H1 (cell line): Measurements from ENCODE around the gene C1orf210. TPM values are rescaled to one million over a fixed set of nuclear protein-coding genes. Genes with fewer than 3 reads are reported as not detected.

ENCODE experiments used
- CTCF ChIA-PET: fragments of 300-600 bp; sonication (Branson Sonifier 250); formaldehyde crosslinking; loops from one replicate; lab custom pipeline; 2021; ENCODE audit not compliant: partially characterized antibody; lab: Charles Lee
- POLR2A ChIA-PET: fragments of 300-600 bp; sonication (Branson Sonifier 250); formaldehyde crosslinking; loops from one replicate; lab custom pipeline; 2021; ENCODE audit warnings: inconsistent platforms; ENCODE audit not compliant: partially characterized antibody; lab: Charles Lee
- DNase-seq, 2 experiments: peaks; one replicate each; pipeline versions ENCODE4 v3.0.0 to v3.0.0-alpha.2; 2010 to 2022; ENCODE audit warnings: low spot score in 2 of 2, low read depth in 1 of 2, mixed read lengths in 1 of 2
- FAIRE-seq: peaks from 2 replicates; lab custom pipeline; 2011; peaks lifted over from hg19 to GRCh38; lab: Jason Lieb, UNC
- H2AFZ ChIP-seq: 2 replicates; pipeline ENCODE4 v1.8.1; 2012; ENCODE audit warnings: low read length, inconsistent platforms
- H2AK5ac ChIP-seq: 2 replicates; pipeline ENCODE4 v1.6.1; 2013; ENCODE audit warnings: low read depth, low read length
- H2BK120ac ChIP-seq: replicated peaks from 2 replicates; pipeline ENCODE3; 2013; ENCODE audit warnings: low read depth, low read length, inconsistent platforms
- H2BK12ac ChIP-seq: 2 replicates; pipeline ENCODE4 v1.6.1; 2013; ENCODE audit warnings: low read depth, low read length
- H2BK15ac ChIP-seq: 2 replicates; pipeline ENCODE4 v1.6.1; 2013; ENCODE audit warnings: low read length
- H2BK20ac ChIP-seq: 2 replicates; pipeline ENCODE4 v1.6.1; 2013; ENCODE audit warnings: low read length
- H2BK5ac ChIP-seq: 2 replicates; pipeline ENCODE4 v1.6.1; 2013; ENCODE audit warnings: low read depth, low read length
- H3K14ac ChIP-seq: 2 replicates; pipeline ENCODE4 v1.6.1; 2013; ENCODE audit warnings: inconsistent platforms; ENCODE audit not compliant: insufficient read length
- H3K18ac ChIP-seq: 2 replicates; pipeline ENCODE4 v1.6.1; 2013; ENCODE audit warnings: low read length; ENCODE audit errors: extremely low read depth
- H3K23ac ChIP-seq: 2 replicates; pipeline ENCODE4 v1.6.1; 2013; ENCODE audit warnings: inconsistent platforms; ENCODE audit not compliant: insufficient read length
- H3K23me2 ChIP-seq: 2 replicates; pipeline ENCODE4 v1.6.1; 2013; ENCODE audit warnings: low read depth, low read length
- H3K27ac ChIP-seq: 2 replicates; pipeline ENCODE4 v1.6.1; 2011; ENCODE audit warnings: low read depth, low read length, inconsistent platforms
- H3K27me3 ChIP-seq, 4 experiments: replicated peaks in 1 of 4; 1 replicate in 1 of 4; 2 replicates in 3 of 4; pipeline versions ENCODE4 v1.6.1 to v1.8.1; 2011 to 2013; ENCODE audit warnings: low read length in 3 of 4, mild to moderate bottlenecking in 3 of 4, inconsistent platforms in 2 of 4, mixed read lengths in 2 of 4, moderate library complexity in 1 of 4; ENCODE audit not compliant: control insufficient read depth in 3 of 4, insufficient read depth in 3 of 4; ENCODE audit errors: extremely low read depth in 1 of 4
- H3K36me3 ChIP-seq, 4 experiments: 2 replicates each; pipeline versions ENCODE4 v1.6.1 to v1.8.1; 2011 to 2013; ENCODE audit warnings: mild to moderate bottlenecking in 4 of 4, low read length in 3 of 4, moderate library complexity in 2 of 4, control low read depth in 1 of 4, inconsistent platforms in 1 of 4; ENCODE audit not compliant: insufficient read depth in 4 of 4, control insufficient read depth in 2 of 4
- H3K4ac ChIP-seq: replicated peaks from 2 replicates; pipeline ENCODE3; 2013; ENCODE audit warnings: low read length, low read depth, mixed read lengths, inconsistent platforms; ENCODE audit not compliant: insufficient read length
- H3K4me1 ChIP-seq, 4 experiments: replicated peaks in 1 of 4; 1 replicate in 1 of 4; 2 replicates in 3 of 4; pipeline versions ENCODE4 v1.6.1 to v1.8.1; 2011 to 2013; ENCODE audit warnings: low read length in 3 of 4, inconsistent platforms in 2 of 4, mixed read lengths in 1 of 4; ENCODE audit not compliant: insufficient read depth in 4 of 4, control insufficient read depth in 3 of 4
- H3K4me2 ChIP-seq, 2 experiments: 2 replicates each; pipeline versions ENCODE4 v1.6.1 to v1.8.1; 2011 to 2013; ENCODE audit warnings: low read depth in 2 of 2, low read length in 2 of 2, control low read depth in 1 of 2, inconsistent platforms in 1 of 2, mild to moderate bottlenecking in 1 of 2; ENCODE audit not compliant: insufficient read depth in 1 of 2
- H3K4me3 ChIP-seq, 4 experiments: fragments of 200-600, 300-600 bp in 1 of 4; sonication (generic), shearing (Covaris generic), sonication (Bioruptor Twin) in 1 of 4; 2 replicates each; pipeline versions ENCODE4 v1.5.1 to v1.8.1; 2011 to 2016; ENCODE audit warnings: low read length in 4 of 4, low read depth in 3 of 4, control low read depth in 2 of 4, inconsistent platforms in 2 of 4, mild to moderate bottlenecking in 2 of 4, mixed read lengths in 1 of 4, moderate library complexity in 1 of 4; ENCODE audit not compliant: insufficient read depth in 2 of 4; ENCODE audit errors: extremely low read depth in 1 of 4
- H3K56ac ChIP-seq: replicated peaks from 2 replicates; pipeline ENCODE3; 2013; ENCODE audit warnings: low read depth, mild to moderate bottlenecking, mixed read lengths, low read length, inconsistent platforms; ENCODE audit not compliant: insufficient read length
- H3K79me1 ChIP-seq: 2 replicates; pipeline ENCODE4 v1.6.1; 2013; ENCODE audit warnings: low read depth, low read length, control low read depth
- H3K79me2 ChIP-seq, 2 experiments: 2 replicates each; pipeline versions ENCODE4 v1.6.1 to v1.8.1; 2012 to 2013; ENCODE audit warnings: low read length in 2 of 2, mild to moderate bottlenecking in 2 of 2, inconsistent platforms in 1 of 2; ENCODE audit not compliant: insufficient read depth in 2 of 2, control insufficient read depth in 1 of 2
- H3K9ac ChIP-seq, 4 experiments: replicated peaks in 1 of 4; 1 replicate in 1 of 4; 2 replicates in 3 of 4; pipeline versions ENCODE4 v1.6.1 to v1.8.1; 2011 to 2013; ENCODE audit warnings: low read depth in 3 of 4, low read length in 3 of 4, control low read depth in 2 of 4, mild to moderate bottlenecking in 2 of 4, moderate library complexity in 2 of 4, inconsistent platforms in 1 of 4; ENCODE audit errors: extremely low read depth in 1 of 4
- H3K9me3 ChIP-seq, 2 experiments: 2 replicates each; pipeline versions ENCODE4 v1.6.1 to v1.8.1; 2012 to 2013; ENCODE audit warnings: mild to moderate bottlenecking in 2 of 2, moderate library complexity in 2 of 2, control low read depth in 1 of 2, inconsistent platforms in 1 of 2, low read depth in 1 of 2, low read length in 1 of 2, mixed read lengths in 1 of 2; ENCODE audit not compliant: insufficient read depth in 2 of 2
- H4K20me1 ChIP-seq, 2 experiments: replicated peaks in 1 of 2; 2 replicates each; pipeline versions ENCODE3 to v1.8.1; 2011 to 2013; ENCODE audit warnings: inconsistent platforms in 2 of 2, low read length in 2 of 2, mild to moderate bottlenecking in 1 of 2; ENCODE audit not compliant: insufficient read depth in 2 of 2, control insufficient read depth in 1 of 2
- H4K5ac ChIP-seq: 2 replicates; pipeline ENCODE4 v1.6.1; 2013; ENCODE audit warnings: low read length, low read depth, mixed read lengths, inconsistent platforms; ENCODE audit not compliant: insufficient read length
- H4K8ac ChIP-seq: 2 replicates; pipeline ENCODE4 v1.8.0; 2013; ENCODE audit warnings: mild to moderate bottlenecking, moderate library complexity, low read length, inconsistent platforms; ENCODE audit not compliant: insufficient read depth; ENCODE audit errors: extremely low read depth
- H4K91ac ChIP-seq: replicated peaks from 2 replicates; pipeline ENCODE3; 2013; ENCODE audit warnings: low read length, mixed read lengths, inconsistent platforms; ENCODE audit not compliant: insufficient read length
- BRCA1 ChIP-seq: IDR thresholded peaks from 2 replicates; pipeline ENCODE4 v1.6.1; 2012; ENCODE audit warnings: low read depth, low read length, improper control_type of control experiment
- CBX8 ChIP-seq: fragments of 300-800, 300-1000 bp; sonication (generic); IDR thresholded peaks from 2 replicates; pipeline ENCODE4 v1.7.1; 2016; ENCODE audit warnings: low read depth, low read length, borderline replicate concordance
- EP300 ChIP-seq, 2 experiments: IDR thresholded peaks; 1 replicate in 1 of 2; 2 replicates in 1 of 2; pipeline ENCODE4 v1.6.1; 2011 to 2012; ENCODE audit warnings: low read depth in 2 of 2, low read length in 2 of 2, mild to moderate bottlenecking in 2 of 2, borderline replicate concordance in 1 of 2, inconsistent platforms in 1 of 2, moderate library complexity in 1 of 2
- POLR2A ChIP-seq, 2 experiments: IDR thresholded peaks; 1 replicate in 1 of 2; 2 replicates in 1 of 2; pipeline ENCODE4 v1.6.1; 2011; ENCODE audit warnings: low read depth in 2 of 2, low read length in 2 of 2, mild to moderate bottlenecking in 2 of 2; ENCODE audit errors: control extremely low read depth in 1 of 2
- SP2 ChIP-seq: IDR thresholded peaks from 2 replicates; pipeline ENCODE4 v1.6.1; 2012; ENCODE audit warnings: mild to moderate bottlenecking, low read length, inconsistent platforms
- SRF ChIP-seq: IDR thresholded peaks from 2 replicates; pipeline ENCODE4 v1.6.1; 2011; ENCODE audit warnings: mild to moderate bottlenecking, low read depth, low read length, moderate library complexity
- TEAD4 ChIP-seq: IDR thresholded peaks from 2 replicates; pipeline ENCODE4 v1.6.1; 2012; ENCODE audit warnings: low read depth, low read length, inconsistent platforms, mixed read lengths
- YY1 ChIP-seq: IDR thresholded peaks from 2 replicates; pipeline ENCODE4 v1.6.1; 2011; ENCODE audit warnings: low read depth, mild to moderate bottlenecking, low read length
- WGBS, 2 experiments: shearing (Covaris generic) in 1 of 2; methylation state at CpG; one replicate each; pipeline versions ENCODE4 v1.1.6 to v1.1.7; 2013 to 2015; ENCODE audit warnings: low lambda C conversion rate in 2 of 2, mixed read lengths in 2 of 2, inconsistent platforms in 1 of 2, low coverage in 1 of 2, missing lambda C conversion rate in 1 of 2; ENCODE audit not compliant: insufficient replicate concordance in 2 of 2, insufficient coverage in 1 of 2, insufficient read length in 1 of 2; ENCODE audit errors: extremely low coverage in 1 of 2, missing lambda C conversion rate in 1 of 2; 5-methylcytosine and 5-hydroxymethylcytosine counted together
- polyA plus RNA-seq, 7 experiments: library from polyadenylated mRNA; depleted of rRNA in 3 of 7; stranded (reverse) in 5 of 7; unstranded in 2 of 7; fragments of >200 nt in 5 of 7; fragments of 200-250 nt in 2 of 7; gene quantifications; 1 replicate in 5 of 7; 2 replicates in 1 of 7; 4 replicates in 1 of 7; pipeline versions ENCODE4 v1.2.1 to v1.2.3, GENCODE V29; 2011 to 2013; ENCODE audit warnings: missing spikeins in 2 of 7, mixed read lengths in 2 of 7
- total RNA-seq: library from RNA; stranded (reverse); fragmentation: NEBNext Ultra II Directional; extraction: Animal tissue kit (Norgen Biotek cat#: 25700); gene quantifications from 2 replicates; pipeline ENCODE4 v1.2.1, GENCODE V29; 2021

C1orf210 gene
- total and polyA plus RNA-seq, 2 of the 8 experiments (the other 6 are each of a cell fraction or from before 2014, with no cell fraction given), result 12.0 to 27.9 TPM

DNA sequence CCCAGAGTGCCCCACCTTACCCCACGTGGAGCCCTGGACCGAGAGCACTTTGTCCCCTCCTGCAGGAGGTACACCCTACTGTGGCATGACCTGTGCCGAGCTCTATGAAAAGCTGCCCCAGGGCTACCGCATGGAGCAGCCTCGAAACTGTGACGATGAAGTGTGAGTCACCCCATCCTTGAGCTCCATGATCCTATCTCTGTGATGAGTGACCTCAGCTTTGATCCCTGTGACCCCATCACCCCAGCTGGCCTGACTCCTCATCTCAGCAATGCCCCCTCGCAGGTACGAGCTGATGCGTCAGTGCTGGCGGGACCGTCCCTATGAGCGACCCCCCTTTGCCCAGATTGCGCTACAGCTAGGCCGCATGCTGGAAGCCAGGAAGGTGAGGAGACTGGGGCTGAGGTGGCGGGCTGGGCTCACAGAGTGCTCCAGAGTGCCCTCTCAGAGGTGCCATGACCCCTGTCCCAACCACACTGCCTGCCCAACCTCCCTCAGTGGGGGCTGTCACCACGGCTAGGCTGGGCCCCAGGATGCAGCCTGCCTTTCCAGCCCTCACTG lies 36.0 kb upstream of the C1orf210 start:
- Histone ChIP-seq H2BK120ac (no peak overlapping the region), H3K23me2 (no peaks in the 10 kb centered on the region), H3K9me3 (0 out of 4 replicates have a peak, but pooled peaks cover 0 to 2% of the 10 kb centered on the region in 2 experiments), H2BK5ac (no peak overlapping the region), H3K9ac (no peak overlapping the region), H3K27me3 (no peaks in the 10 kb centered on the region; a peak in 1 of 7 replicates), H3K4me3 (no peak overlapping the region), H3K18ac (no peak overlapping the region), H2BK20ac (no peak overlapping the region), H3K23ac (no peak overlapping the region), H4K8ac (no peak overlapping the region; the same call in 1 of the 2 replicates), H3K14ac (no peak overlapping the region), H4K5ac (no peak overlapping the region), H3K27ac (no peak overlapping the region), H2BK12ac (no peak overlapping the region), H3K56ac (no peak overlapping the region), H3K79me1 (no peaks in the 10 kb centered on the region), H3K4ac (no peak overlapping the region), H3K36me3 (no peaks in the 10 kb centered on the region), H2BK15ac (no peak overlapping the region), H4K20me1 (no peaks in the 10 kb centered on the region), H3K4me2 (no peak overlapping the region), H3K79me2 (no peaks in the 10 kb centered on the region), H3K4me1 (peaks cover 0 to 5% (median 2%) of the 10 kb centered on the region in 4 experiments; a peak in 3 of 7 replicates), H4K91ac (no peak overlapping the region), H2AFZ (no peak overlapping the region; the same call in 1 of the 2 replicates), H2AK5ac (no peak overlapping the region)
- FAIRE-seq (no peak), DNase-seq (no peak)
- POLR2A ChIA-PET, result interaction anchor here (1.7 kb wide), 1 partner anchor 17 kb away, joined by 5 read pairs; no protein-coding TSS in a partner anchor
- WGBS, 2 experiments, result 93% methylated on average over 16 of the region's 16 CpGs; no CpG with 5 or more reads in 1 of the 2 experiments
- CTCF ChIA-PET, result interaction anchor here (0.5 to 2.0 kb wide), 4 partner anchors 8 to 120 kb away, joined by 3 to 8 read pairs (median 3); no protein-coding TSS in a partner anchor
- TF ChIP-seq CBX8 (no peak), YY1 (no peak), SRF (no peak), SP2 (no peak), POLR2A (IDR thresholded peaks at IDR 0.05; ENCODE audit: control extremely low read depth in 1 of 2, low read depth in 2 of 2, low read length in 2 of 2) (no peak), TEAD4 (no peak), BRCA1 (no peak), EP300 (IDR thresholded peaks at IDR 0.05; ENCODE audit: borderline replicate concordance in 1 of 2, low read depth in 2 of 2, low read length in 2 of 2) (no peak)
